HepG2 (cell line): ENCODE data around the gene NUDT3. TPM values are rescaled to one million over a fixed set of nuclear protein-coding genes. Genes with fewer than 3 reads are reported as not detected.

Experiments
- ATF7-NPFF ChIP-seq: sonication (generic); formaldehyde crosslinking; IDR thresholded peaks from 2 replicates; pipeline ENCODE4 v1.8.1; 2023; ENCODE audit warnings: mild to moderate bottlenecking, low read depth, missing genetic modification reagents, moderate library complexity
- ETV5 ChIP-seq: IDR thresholded peaks from 2 replicates; pipeline ENCODE4 v1.6.1; 2018; ENCODE audit warnings: missing biosample characterization, missing genetic modification reagents, inconsistent platforms, borderline replicate concordance
- GATA4 ChIP-seq: sonication (generic); IDR thresholded peaks from 2 replicates; pipeline ENCODE4 v1.6.1; 2016; ENCODE audit warnings: antibody characterized with exemption, low read depth, borderline replicate concordance
- NKX3-1 ChIP-seq: sonication (generic); formaldehyde crosslinking; IDR thresholded peaks from 2 replicates; pipeline ENCODE4 v1.5.0; 2020; ENCODE audit warnings: missing genetic modification reagents
- NR1H2 ChIP-seq: sonication (generic); formaldehyde crosslinking; IDR thresholded peaks from 2 replicates; pipeline ENCODE4 v1.8.1; 2022; ENCODE audit warnings: low read depth, missing genetic modification reagents, borderline replicate concordance
- RBAK ChIP-seq: sonication (generic); formaldehyde crosslinking; IDR thresholded peaks from 2 replicates; pipeline ENCODE4 v1.5.1; 2020; ENCODE audit warnings: mild to moderate bottlenecking, missing genetic modification reagents
- SRF ChIP-seq: IDR thresholded peaks from 2 replicates; pipeline ENCODE4 v1.6.1; 2011; ENCODE audit warnings: mild to moderate bottlenecking, low read depth, low read length, moderate library complexity
- THAP11 ChIP-seq: IDR thresholded peaks from 2 replicates; pipeline ENCODE4 v1.6.1; 2016; ENCODE audit warnings: missing biosample characterization, missing genetic modification reagents
- TOPORS ChIP-seq: sonication (generic); formaldehyde crosslinking; IDR thresholded peaks from 2 replicates; pipeline ENCODE4 v1.8.0; 2023; ENCODE audit warnings: mild to moderate bottlenecking, missing genetic modification reagents
- ZBTB8A ChIP-seq: sonication (generic); formaldehyde crosslinking; IDR thresholded peaks from 2 replicates; pipeline ENCODE4 v1.4.0; 2020; ENCODE audit warnings: mild to moderate bottlenecking, low read depth, missing genetic modification reagents, borderline replicate concordance
- ZKSCAN1 ChIP-seq: fragments of 150-350 bp; IDR thresholded peaks from 2 replicates; pipeline ENCODE4 v1.6.1; 2014; ENCODE audit warnings: low read length
- ZNF274 ChIP-seq: sonication (generic); formaldehyde crosslinking; IDR thresholded peaks from 2 replicates; pipeline ENCODE4 v1.5.1; 2020; ENCODE audit warnings: mild to moderate bottlenecking, missing genetic modification reagents
- ZNF33A ChIP-seq: sonication (generic); formaldehyde crosslinking; IDR thresholded peaks from 2 replicates; pipeline ENCODE4 v1.5.1; 2020; ENCODE audit warnings: missing genetic modification reagents, mild to moderate bottlenecking, moderate library complexity, borderline replicate concordance
- ZNF557 ChIP-seq: sonication (generic); formaldehyde crosslinking; IDR thresholded peaks from 2 replicates; pipeline ENCODE4 v1.4.0; 2020; ENCODE audit warnings: missing genetic modification reagents
- ZNF567 ChIP-seq: sonication (generic); formaldehyde crosslinking; IDR thresholded peaks from 2 replicates; pipeline ENCODE4 v1.8.1; 2023; ENCODE audit warnings: mild to moderate bottlenecking, missing genetic modification reagents, borderline replicate concordance
- ZNF569 ChIP-seq: sonication (generic); formaldehyde crosslinking; IDR thresholded peaks from 2 replicates; pipeline ENCODE4 v1.5.0; 2020; ENCODE audit warnings: mild to moderate bottlenecking, missing genetic modification reagents, moderate library complexity, borderline replicate concordance
- ZNF883 ChIP-seq: sonication (generic); formaldehyde crosslinking; IDR thresholded peaks from 2 replicates; pipeline ENCODE4 v1.5.1; 2020; ENCODE audit warnings: mild to moderate bottlenecking, missing genetic modification reagents; ENCODE audit errors: not compliant biosample characterization
- polyA plus RNA-seq, 8 experiments: library from polyadenylated mRNA; depleted of rRNA in 3 of 8; stranded (reverse) in 7 of 8; unstranded in 1 of 8; fragments of >200 nt; fragmentation: Illumina TruSeq in 4 of 8; extraction: Trizol in 4 of 8; gene quantifications; 2 replicates each; pipeline versions ENCODE4 v1.2.1 to v1.2.3, GENCODE V29; 2011 to 2016; ENCODE audit warnings: low read depth in 4 of 8, missing spikeins in 1 of 8, mixed read lengths in 1 of 8; ENCODE audit not compliant: insufficient read depth in 1 of 8
- total RNA-seq, 5 experiments: library from RNA; depleted of rRNA; stranded (reverse); fragments of >200 nt; fragmentation: Illumina TruSeq; extraction: Trizol; gene quantifications; 2 replicates each; pipeline ENCODE4 v1.2.3, GENCODE V29; 2016; ENCODE audit warnings: low read depth in 1 of 5
- TF ChIP-seq, protein P1 (sequence below): sonication (generic); formaldehyde crosslinking; IDR thresholded peaks from 2 replicates; pipeline ENCODE4 v1.9.0; 2021; ENCODE audit warnings: missing genetic modification reagents, borderline replicate concordance
- TF ChIP-seq, protein P2 (sequence below): sonication (generic); formaldehyde crosslinking; IDR thresholded peaks from 2 replicates; pipeline ENCODE4 v1.5.0; 2020; ENCODE audit warnings: missing genetic modification reagents
- TF ChIP-seq, protein P3 (sequence below): sonication (generic); formaldehyde crosslinking; IDR thresholded peaks from 2 replicates; pipeline ENCODE4 v1.5.0; 2020; ENCODE audit warnings: missing genetic modification reagents, mild to moderate bottlenecking, borderline replicate concordance
- TF ChIP-seq, protein P4 (sequence below): sonication (generic); formaldehyde crosslinking; IDR thresholded peaks from 2 replicates; pipeline ENCODE4 v1.9.0; 2022; ENCODE audit warnings: low read depth, missing genetic modification reagents
- TF ChIP-seq, protein P5 (sequence below): sonication (generic); formaldehyde crosslinking; IDR thresholded peaks from 2 replicates; pipeline ENCODE4 v1.8.1; 2023; ENCODE audit warnings: mild to moderate bottlenecking, moderate library complexity, missing genetic modification reagents

Gene NUDT3
- total and polyA plus RNA-seq, 2 of the 13 experiments (the other 11 are each of a cell fraction or from before 2014, with no cell fraction given), result 20.2 to 20.6 TPM

DNA sequence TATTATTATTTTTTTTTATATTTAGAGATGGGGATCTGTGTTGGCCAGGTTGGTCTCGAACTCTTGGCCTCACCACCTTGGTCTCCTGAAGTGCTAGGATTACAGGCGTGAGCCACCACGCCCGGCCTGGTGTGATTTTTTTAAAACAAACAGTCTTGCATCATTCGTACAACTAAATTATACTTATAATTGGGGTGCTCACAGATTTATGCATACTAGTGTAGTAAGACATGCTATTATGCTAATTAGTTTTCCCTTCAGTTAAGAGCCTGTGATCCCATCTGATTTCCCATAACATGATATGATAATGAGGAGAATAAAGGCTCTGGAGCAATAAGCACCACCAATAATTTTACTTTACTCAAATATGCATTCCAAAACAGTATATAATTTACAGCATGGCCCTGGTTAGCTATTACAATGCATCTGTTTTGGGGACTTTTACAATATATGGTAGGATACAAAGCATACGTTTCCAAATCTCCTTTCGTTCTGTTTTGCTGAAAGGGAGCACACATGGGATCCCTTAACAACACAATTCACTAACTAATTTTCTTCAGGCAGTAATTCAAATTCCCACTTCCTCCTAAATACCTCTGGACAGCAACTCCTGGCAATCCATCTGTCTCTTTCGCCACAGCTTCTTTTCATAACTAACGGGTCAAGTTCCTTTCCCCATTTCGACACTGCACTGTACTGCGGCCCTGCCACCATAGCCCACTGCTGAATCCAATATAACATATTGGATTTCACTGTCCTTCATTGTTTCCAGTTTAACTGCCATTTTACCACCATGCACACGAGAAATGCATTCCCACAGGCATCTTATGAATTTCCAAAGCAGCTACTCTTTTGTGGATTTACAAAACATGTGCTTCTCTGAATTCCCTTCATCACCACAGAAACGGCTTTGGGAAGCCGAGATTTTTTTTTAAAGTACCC lies 1.7 kb downstream of the NUDT3 start (continued):
- TF ChIP-seq SRF, result no peak
- no peak for TF ChIP-seq THAP11
- TF ChIP-seq, protein P1, sequence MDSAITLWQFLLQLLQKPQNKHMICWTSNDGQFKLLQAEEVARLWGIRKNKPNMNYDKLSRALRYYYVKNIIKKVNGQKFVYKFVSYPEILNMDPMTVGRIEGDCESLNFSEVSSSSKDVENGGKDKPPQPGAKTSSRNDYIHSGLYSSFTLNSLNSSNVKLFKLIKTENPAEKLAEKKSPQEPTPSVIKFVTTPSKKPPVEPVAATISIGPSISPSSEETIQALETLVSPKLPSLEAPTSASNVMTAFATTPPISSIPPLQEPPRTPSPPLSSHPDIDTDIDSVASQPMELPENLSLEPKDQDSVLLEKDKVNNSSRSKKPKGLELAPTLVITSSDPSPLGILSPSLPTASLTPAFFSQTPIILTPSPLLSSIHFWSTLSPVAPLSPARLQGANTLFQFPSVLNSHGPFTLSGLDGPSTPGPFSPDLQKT, result no peak
- no peak for TF ChIP-seq ZNF567
- TF ChIP-seq NKX3-1 (CRISPR knock-in tag), result peak; percentile 14; the same call in 1 of the 2 replicates
- TF ChIP-seq NR1H2, result no peak
- TF ChIP-seq, protein P2, sequence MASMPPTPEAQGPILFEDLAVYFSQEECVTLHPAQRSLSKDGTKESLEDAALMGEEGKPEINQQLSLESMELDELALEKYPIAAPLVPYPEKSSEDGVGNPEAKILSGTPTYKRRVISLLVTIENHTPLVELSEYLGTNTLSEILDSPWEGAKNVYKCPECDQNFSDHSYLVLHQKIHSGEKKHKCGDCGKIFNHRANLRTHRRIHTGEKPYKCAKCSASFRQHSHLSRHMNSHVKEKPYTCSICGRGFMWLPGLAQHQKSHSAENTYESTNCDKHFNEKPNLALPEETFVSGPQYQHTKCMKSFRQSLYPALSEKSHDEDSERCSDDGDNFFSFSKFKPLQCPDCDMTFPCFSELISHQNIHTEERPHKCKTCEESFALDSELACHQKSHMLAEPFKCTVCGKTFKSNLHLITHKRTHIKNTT, result no peak
- TF ChIP-seq, protein P3, sequence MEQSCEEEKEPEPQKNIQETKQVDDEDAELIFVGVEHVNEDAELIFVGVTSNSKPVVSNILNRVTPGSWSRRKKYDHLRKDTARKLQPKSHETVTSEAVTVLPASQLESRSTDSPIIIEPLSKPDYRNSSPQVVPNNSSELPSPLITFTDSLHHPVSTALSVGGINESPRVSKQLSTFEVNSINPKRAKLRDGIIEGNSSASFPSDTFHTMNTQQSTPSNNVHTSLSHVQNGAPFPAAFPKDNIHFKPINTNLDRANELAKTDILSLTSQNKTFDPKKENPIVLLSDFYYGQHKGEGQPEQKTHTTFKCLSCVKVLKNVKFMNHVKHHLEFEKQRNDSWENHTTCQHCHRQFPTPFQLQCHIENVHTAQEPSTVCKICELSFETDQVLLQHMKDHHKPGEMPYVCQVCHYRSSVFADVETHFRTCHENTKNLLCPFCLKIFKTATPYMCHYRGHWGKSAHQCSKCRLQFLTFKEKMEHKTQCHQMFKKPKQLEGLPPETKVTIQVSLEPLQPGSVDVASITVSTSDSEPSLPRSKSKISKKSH (CRISPR knock-in tag), result no peak
- TF ChIP-seq, protein P4, sequence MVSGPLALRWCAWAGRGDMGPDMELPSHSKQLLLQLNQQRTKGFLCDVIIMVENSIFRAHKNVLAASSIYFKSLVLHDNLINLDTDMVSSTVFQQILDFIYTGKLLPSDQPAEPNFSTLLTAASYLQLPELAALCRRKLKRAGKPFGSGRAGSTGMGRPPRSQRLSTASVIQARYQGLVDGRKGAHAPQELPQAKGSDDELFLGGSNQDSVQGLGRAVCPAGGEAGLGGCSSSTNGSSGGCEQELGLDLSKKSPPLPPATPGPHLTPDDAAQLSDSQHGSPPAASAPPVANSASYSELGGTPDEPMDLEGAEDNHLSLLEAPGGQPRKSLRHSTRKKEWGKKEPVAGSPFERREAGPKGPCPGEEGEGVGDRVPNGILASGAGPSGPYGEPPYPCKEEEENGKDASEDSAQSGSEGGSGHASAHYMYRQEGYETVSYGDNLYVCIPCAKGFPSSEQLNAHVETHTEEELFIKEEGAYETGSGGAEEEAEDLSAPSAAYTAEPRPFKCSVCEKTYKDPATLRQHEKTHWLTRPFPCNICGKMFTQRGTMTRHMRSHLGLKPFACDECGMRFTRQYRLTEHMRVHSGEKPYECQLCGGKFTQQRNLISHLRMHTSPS (CRISPR knock-in tag), result no peak
- TF ChIP-seq ZKSCAN1, result no peak
- no peak for TF ChIP-seq ZNF557 (CRISPR knock-in tag)
- no peak for TF ChIP-seq ZBTB8A (CRISPR knock-in tag)
- TF ChIP-seq GATA4, result no peak
- no peak for TF ChIP-seq ZNF883 (CRISPR knock-in tag)
- TF ChIP-seq, protein P5, sequence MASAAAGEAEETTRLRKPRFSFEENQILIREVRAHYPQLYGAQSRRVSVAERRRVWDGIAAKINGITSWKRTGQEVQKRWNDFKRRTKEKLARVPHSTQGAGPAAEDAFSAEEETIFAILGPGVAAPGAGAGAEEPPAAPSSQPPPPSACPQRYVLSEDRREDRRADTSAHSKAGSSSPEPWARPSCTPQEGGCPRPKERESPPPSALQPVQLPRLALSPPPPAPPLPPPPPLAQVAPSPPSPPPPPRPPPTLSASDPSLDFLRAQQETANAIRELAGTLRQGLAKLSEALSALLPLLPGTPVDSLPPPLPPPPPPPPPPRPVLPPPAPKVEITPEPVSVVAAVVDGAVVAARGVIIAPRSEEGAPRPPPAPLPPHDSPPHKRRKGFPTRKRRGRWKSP (CRISPR knock-in tag), result 0 out of 2 replicates have a peak, but pooled peaks have one; percentile 13
- no peak for TF ChIP-seq ATF7-NPFF
- no peak for TF ChIP-seq ZNF274 (CRISPR knock-in tag)
- peak; percentile 16; the same call in 1 of the 2 replicates for TF ChIP-seq ETV5 (CRISPR knock-in tag)
- TF ChIP-seq ZNF33A (CRISPR knock-in tag), result no peak
- TF ChIP-seq TOPORS (CRISPR knock-in tag), result no peak
- no peak for TF ChIP-seq ZNF569 (CRISPR knock-in tag)
- TF ChIP-seq RBAK (CRISPR knock-in tag), result no peak
